Activated T-cell treated with anti-CD3 and anti-CD28 coated beads, Interleukin-2, amount 50 U/mL, for 1 hour (primary cell): ENCODE results near the gene TMCC1.
A peak's percentile ranks its signal among the peaks of the same experiment; 100 is the strongest.
"Not testable (repeated sequence)": the region's sequence is repeated elsewhere in the genome, so short reads cannot be mapped to it uniquely, and the experiment has no call there.

Experiments used
- DNase-seq: peaks from one replicate; pipeline ENCODE4 v3.0.0-alpha.2; 2020

Gene TMCC1

GRCh38 chr3:129673012-129673411, 220.5 kb downstream of the TMCC1 start:
- DNase-seq, result no peak

GRCh38 chr3:129672412-129672811, 221.1 kb downstream of the TMCC1 start:
- DNase-seq, result no peak

- DNase-seq, result no peak
Observed at GRCh38 chr3:129665024-129665768, 228.3 kb downstream of the TMCC1 start.

GRCh38 chr3:129663930-129664646, 229.4 kb downstream of the TMCC1 start:
- DNase-seq, result no peak

GRCh38 chr3:129663045-129663446, 230.5 kb downstream of the TMCC1 start:
- DNase-seq, result no peak

- DNase-seq, result no peak
Observed at GRCh38 chr3:129662191-129662608, 231.3 kb downstream of the TMCC1 start.

- no peak for DNase-seq
Observed at GRCh38 chr3:129661766-129662165, 231.7 kb downstream of the TMCC1 start.

GRCh38 chr3:129658110-129658843, 235.2 kb downstream of the TMCC1 start:
- no peak for DNase-seq

GRCh38 chr3:129657261-129658046, 236.1 kb downstream of the TMCC1 start:
- DNase-seq, result no peak

GRCh38 chr3:129656659-129657247, 236.8 kb downstream of the TMCC1 start:
- no peak for DNase-seq

GRCh38 chr3:129655291-129655700, 238.2 kb downstream of the TMCC1 start:
- DNase-seq, result no peak

- no peak for DNase-seq
Observed at GRCh38 chr3:129654131-129654530, 239.4 kb downstream of the TMCC1 start.

GRCh38 chr3:129653019-129653418, 240.5 kb downstream of the TMCC1 start:
- no peak for DNase-seq

GRCh38 chr3:129651435-129652202, 241.9 kb downstream of the TMCC1 start:
- no peak for DNase-seq

GRCh38 chr3:129650256-129650872, 243.1 kb downstream of the TMCC1 start:
- peak; percentile 44 for DNase-seq

- no peak for DNase-seq
Observed at GRCh38 chr3:129648391-129648790, 245.1 kb downstream of the TMCC1 start.

GRCh38 chr3:129645286-129645685, 248.2 kb downstream of the TMCC1 start:
- DNase-seq, result no peak

- DNase-seq, result no peak
Observed at GRCh38 chr3:129644836-129645235, 248.7 kb downstream of the TMCC1 start.

GRCh38 chr3:129641567-129642260, 251.8 kb downstream of the TMCC1 start:
- not testable (repeated sequence) for DNase-seq

- DNase-seq, result not testable (repeated sequence)
Observed at GRCh38 chr3:129640985-129641384, 252.5 kb downstream of the TMCC1 start.
